ENCODE results near the gene ACRBP. TPM values are rescaled to one million over a fixed set of nuclear protein-coding genes. Genes with fewer than 3 reads are reported as not detected.
A peak's percentile ranks its signal among the peaks of the same experiment; 100 is the strongest.

Gene ACRBP
- polyA plus RNA-seq (2013, experiment 1 of 2): 6.3 TPM
- 4.0 TPM for polyA plus RNA-seq (2013, experiment 2 of 2)

GRCh38 chr12:6647083-6647604, at the start of gene ACRBP:
ACRBP (minus strand) TSS chr12:6647432; CDS start chr12:6647366, 66 bp downstream.
- Histone ChIP-seq H3K27ac (ENCODE audit: low read depth, low read length, severe bottlenecking) (no peak within 1 kb of the TSS), H3K9me3 (ENCODE audit: control insufficient read depth, low read length) (peaks cover 5% of the 10 kb centered on the region), H3K4me3 (ENCODE audit: extremely low read depth, insufficient read depth, low read length, poor library complexity, severe bottlenecking) (peak within 1 kb of the TSS; percentile 5), H3K4me1 (ENCODE audit: control insufficient read depth, insufficient read depth, low read length, poor library complexity, severe bottlenecking) (no peaks in the 10 kb centered on the region), H3K36me3 (ENCODE audit: control insufficient read depth, insufficient read depth, low read length) (peaks cover 34% of the 10 kb centered on the region)
- WGBS, 2 experiments (ENCODE audit: insufficient coverage in 2 of 2): 36 to 46% methylated on average over 35 to 37 of the region's 38 CpGs

- 77 to 93% methylated on average over 8 of the region's 11 CpGs for WGBS, 2 experiments (ENCODE audit: insufficient coverage in 2 of 2)
- H3K36me3 ChIP-seq (ENCODE audit: control insufficient read depth, insufficient read depth, low read length): no peaks in the 10 kb centered on the region
- peaks cover 3% of the 10 kb centered on the region for H3K4me1 ChIP-seq (ENCODE audit: control insufficient read depth, insufficient read depth, low read length, poor library complexity, severe bottlenecking)
- H3K4me3 ChIP-seq (ENCODE audit: extremely low read depth, insufficient read depth, low read length, poor library complexity, severe bottlenecking): no peak overlapping the region
- H3K27ac ChIP-seq (ENCODE audit: low read depth, low read length, severe bottlenecking): no peak overlapping the region
- H3K9me3 ChIP-seq (ENCODE audit: control insufficient read depth, low read length): no peaks in the 10 kb centered on the region
These were observed 48.2 kb upstream of the ACRBP start for GRCh38 chr12:6695313-6696045.

- 90 to 92% methylated on average over 7 of the region's 9 CpGs for WGBS, 2 experiments (ENCODE audit: insufficient coverage in 2 of 2)
- Histone ChIP-seq H3K4me3 (ENCODE audit: extremely low read depth, insufficient read depth, low read length, poor library complexity, severe bottlenecking) (no peak overlapping the region), H3K4me1 (ENCODE audit: control insufficient read depth, insufficient read depth, low read length, poor library complexity, severe bottlenecking) (peaks cover 3% of the 10 kb centered on the region)
These were observed 47.5 kb upstream of the ACRBP start for GRCh38 chr12:6694701-6695100.

GRCh38 chr12:6693832-6694355, 46.7 kb upstream of the ACRBP start:
- H3K4me1 ChIP-seq (ENCODE audit: control insufficient read depth, insufficient read depth, low read length, poor library complexity, severe bottlenecking): no peaks in the 10 kb centered on the region
- no peak overlapping the region for H3K4me3 ChIP-seq (ENCODE audit: extremely low read depth, insufficient read depth, low read length, poor library complexity, severe bottlenecking)
- no peak overlapping the region for H3K27ac ChIP-seq (ENCODE audit: low read depth, low read length, severe bottlenecking)
- no peaks in the 10 kb centered on the region for H3K9me3 ChIP-seq (ENCODE audit: control insufficient read depth, low read length)
- WGBS, 2 experiments (ENCODE audit: insufficient coverage in 2 of 2): 71 to 74% methylated on average over 2 to 3 of the region's 4 CpGs
- H3K36me3 ChIP-seq (ENCODE audit: control insufficient read depth, insufficient read depth, low read length): no peaks in the 10 kb centered on the region

More at GRCh38 chr12:6694701-6695100, 47.5 kb upstream of the ACRBP start:
- Histone ChIP-seq H3K9me3 (ENCODE audit: control insufficient read depth, low read length) (no peaks in the 10 kb centered on the region), H3K27ac (ENCODE audit: low read depth, low read length, severe bottlenecking) (no peak overlapping the region), H3K36me3 (ENCODE audit: control insufficient read depth, insufficient read depth, low read length) (no peaks in the 10 kb centered on the region)

- H3K36me3 ChIP-seq (ENCODE audit: control insufficient read depth, insufficient read depth, low read length): no peaks in the 10 kb centered on the region
- no peaks in the 10 kb centered on the region for H3K9me3 ChIP-seq (ENCODE audit: control insufficient read depth, low read length)
- 80% methylated on average over 1 of the region's 2 CpGs; no CpG with 5 or more reads in 1 of the 2 experiments for WGBS, 2 experiments (ENCODE audit: insufficient coverage in 2 of 2)
- H3K4me1 ChIP-seq (ENCODE audit: control insufficient read depth, insufficient read depth, low read length, poor library complexity, severe bottlenecking): peaks cover 3% of the 10 kb centered on the region
- no peak overlapping the region for H3K4me3 ChIP-seq (ENCODE audit: extremely low read depth, insufficient read depth, low read length, poor library complexity, severe bottlenecking)
- no peak overlapping the region for H3K27ac ChIP-seq (ENCODE audit: low read depth, low read length, severe bottlenecking)
These were observed 45.7 kb upstream of the ACRBP start for GRCh38 chr12:6692888-6693287.

- no peaks in the 10 kb centered on the region for H3K9me3 ChIP-seq (ENCODE audit: control insufficient read depth, low read length)
- WGBS, 2 experiments (ENCODE audit: insufficient coverage in 2 of 2): 77 to 89% methylated on average over 1 to 2 of the region's 4 CpGs
- H3K4me1 ChIP-seq (ENCODE audit: control insufficient read depth, insufficient read depth, low read length, poor library complexity, severe bottlenecking): peaks cover 12% of the 10 kb centered on the region
- no peak overlapping the region for H3K4me3 ChIP-seq (ENCODE audit: extremely low read depth, insufficient read depth, low read length, poor library complexity, severe bottlenecking)
- H3K36me3 ChIP-seq (ENCODE audit: control insufficient read depth, insufficient read depth, low read length): no peaks in the 10 kb centered on the region
- H3K27ac ChIP-seq (ENCODE audit: low read depth, low read length, severe bottlenecking): no peak overlapping the region
These were observed 44.2 kb upstream of the ACRBP start for GRCh38 chr12:6691473-6691872.

GRCh38 chr12:6688999-6689882, 42.0 kb upstream of the ACRBP start, which contains the start of gene ZNF384:
ZNF384 (minus strand) TSS chr12:6689375; CDS start chr12:6679520, 9,855 bp downstream.
- WGBS, 2 experiments (ENCODE audit: insufficient coverage in 2 of 2): 0% methylated on average over 23 to 53 of the region's 72 CpGs
- H3K4me1 ChIP-seq (ENCODE audit: control insufficient read depth, insufficient read depth, low read length, poor library complexity, severe bottlenecking): peaks cover 12% of the 10 kb centered on the region

GRCh38 chr12:6688543-6688998, 41.3 kb upstream of the ACRBP start:
- peak overlapping the region; percentile 70 for H3K4me3 ChIP-seq (ENCODE audit: extremely low read depth, insufficient read depth, low read length, poor library complexity, severe bottlenecking)
- peaks cover 26% of the 10 kb centered on the region for H3K36me3 ChIP-seq (ENCODE audit: control insufficient read depth, insufficient read depth, low read length)
- WGBS, 2 experiments (ENCODE audit: insufficient coverage in 2 of 2): 2 to 3% methylated on average over 7 of the region's 13 CpGs
- peaks cover 12% of the 10 kb centered on the region for H3K4me1 ChIP-seq (ENCODE audit: control insufficient read depth, insufficient read depth, low read length, poor library complexity, severe bottlenecking)
- H3K27ac ChIP-seq (ENCODE audit: low read depth, low read length, severe bottlenecking): peak overlapping the region; percentile 96
- H3K9me3 ChIP-seq (ENCODE audit: control insufficient read depth, low read length): no peaks in the 10 kb centered on the region

More at GRCh38 chr12:6688999-6689882, 42.0 kb upstream of the ACRBP start, which contains the start of gene ZNF384:
- Histone ChIP-seq H3K9me3 (ENCODE audit: control insufficient read depth, low read length) (no peaks in the 10 kb centered on the region), H3K27ac (ENCODE audit: low read depth, low read length, severe bottlenecking) (peak within 1 kb of the TSS; percentile 96), H3K4me3 (ENCODE audit: extremely low read depth, insufficient read depth, low read length, poor library complexity, severe bottlenecking) (peak within 1 kb of the TSS; percentile 70), H3K36me3 (ENCODE audit: control insufficient read depth, insufficient read depth, low read length) (peaks cover 20% of the 10 kb centered on the region)

- no peaks in the 10 kb centered on the region for H3K9me3 ChIP-seq (ENCODE audit: control insufficient read depth, low read length)
- 100% methylated on average over 1 of the region's 3 CpGs; no CpG with 5 or more reads in 1 of the 2 experiments for WGBS, 2 experiments (ENCODE audit: insufficient coverage in 2 of 2)
- peaks cover 49% of the 10 kb centered on the region for H3K36me3 ChIP-seq (ENCODE audit: control insufficient read depth, insufficient read depth, low read length)
- no peak overlapping the region for H3K27ac ChIP-seq (ENCODE audit: low read depth, low read length, severe bottlenecking)
- no peak overlapping the region for H3K4me3 ChIP-seq (ENCODE audit: extremely low read depth, insufficient read depth, low read length, poor library complexity, severe bottlenecking)
- peaks cover 12% of the 10 kb centered on the region for H3K4me1 ChIP-seq (ENCODE audit: control insufficient read depth, insufficient read depth, low read length, poor library complexity, severe bottlenecking)
These were observed 38.6 kb upstream of the ACRBP start for GRCh38 chr12:6685814-6686213.

- WGBS, 2 experiments (ENCODE audit: insufficient coverage in 2 of 2): 60 to 71% methylated on average over 3 to 5 of the region's 6 CpGs
- H3K36me3 ChIP-seq (ENCODE audit: control insufficient read depth, insufficient read depth, low read length): peaks cover 61% of the 10 kb centered on the region
- no peaks in the 10 kb centered on the region for H3K9me3 ChIP-seq (ENCODE audit: control insufficient read depth, low read length)
- no peak overlapping the region for H3K4me3 ChIP-seq (ENCODE audit: extremely low read depth, insufficient read depth, low read length, poor library complexity, severe bottlenecking)
- peaks cover 12% of the 10 kb centered on the region for H3K4me1 ChIP-seq (ENCODE audit: control insufficient read depth, insufficient read depth, low read length, poor library complexity, severe bottlenecking)
- no peak overlapping the region for H3K27ac ChIP-seq (ENCODE audit: low read depth, low read length, severe bottlenecking)
These were observed 37.4 kb upstream of the ACRBP start for GRCh38 chr12:6684609-6685008.
